GM12878 (cell line): ENCODE data around the gene CACHD1. TPM values are rescaled to one million over a fixed set of nuclear protein-coding genes. Genes with fewer than 3 reads are reported as not detected.

Experiments used
- ATAC-seq: fragments of 200-7000 bp; cut with Tn5 transposase; 3 replicates; pipeline ENCODE4 v1.9.1; 2020; ENCODE audit warnings: mild to moderate bottlenecking, moderate library complexity
- BruUV-seq: library from RNA; stranded (reverse); fragments of 400-500 nt; replicated peaks from 2 replicates; lab custom pipeline; 2021; lab: Mats Ljungman, UMichigan
- CTCF ChIA-PET: fragments of 300-600 bp; sonication (Branson Sonifier 250); formaldehyde crosslinking; extraction: SDS; loops from one replicate; lab custom pipeline; 2021; ENCODE audit warnings: inconsistent platforms; lab: Yijun Ruan, JAX
- POLR2A ChIA-PET: fragments of 350-600 bp; formaldehyde crosslinking; extraction: SDS; loops from one replicate; lab custom pipeline; 2021; ENCODE audit warnings: inconsistent platforms; lab: Charles Lee
- RAD21 ChIA-PET: fragments of 300-600 bp; sonication (Branson Sonifier 250); formaldehyde crosslinking; loops from one replicate; lab custom pipeline; 2023; ENCODE audit warnings: antibody characterized with exemption; ENCODE audit not compliant: unreplicated experiment; lab: Charles Lee
- SMC1A ChIA-PET: fragments of 300-600 bp; sonication (Branson Sonifier 250); formaldehyde crosslinking; loops from one replicate; lab custom pipeline; 2023; ENCODE audit not compliant: unreplicated experiment, uncharacterized antibody; lab: Charles Lee
- DNase-seq: peaks from one replicate; pipeline ENCODE4 v3.0.0-alpha.2; 2011; ENCODE audit warnings: low read depth, low spot score
- FAIRE-seq: peaks from 3 replicates; lab custom pipeline; 2011; peaks lifted over from hg19 to GRCh38; lab: Jason Lieb, UNC
- H2AFZ ChIP-seq: 2 replicates; pipeline ENCODE4 v1.6.0; 2011; ENCODE audit warnings: low read depth, low read length, control low read depth; ENCODE audit not compliant: control insufficient read depth
- H3K27ac ChIP-seq: 2 replicates; pipeline ENCODE4 v1.5.1; 2011; ENCODE audit warnings: control low read depth; ENCODE audit not compliant: control insufficient read depth, insufficient read depth
- H3K27me3 ChIP-seq, 2 experiments: replicated peaks in 1 of 2; 2 replicates each; pipeline versions ENCODE4 v1.6.0 to v1.6.1; 2011; ENCODE audit warnings: low read length in 1 of 2; ENCODE audit not compliant: control insufficient read depth in 2 of 2, insufficient read depth in 2 of 2
- H3K36me3 ChIP-seq, 2 experiments: 2 replicates each; pipeline ENCODE4 v1.5.1; 2011; ENCODE audit warnings: low read length in 1 of 2; ENCODE audit not compliant: control insufficient read depth in 2 of 2, insufficient read depth in 2 of 2
- H3K4me1 ChIP-seq: 2 replicates; pipeline ENCODE4 v1.6.1; 2011; ENCODE audit warnings: mild to moderate bottlenecking, low read length, moderate library complexity, mixed read lengths; ENCODE audit not compliant: control insufficient read depth, insufficient read depth
- H3K4me2 ChIP-seq: 2 replicates; pipeline ENCODE4 v1.6.0; 2011; ENCODE audit warnings: control low read depth; ENCODE audit not compliant: control insufficient read depth, insufficient read depth
- H3K4me3 ChIP-seq: fragments of 200-600 bp; sonication (generic); 2 replicates; pipeline ENCODE4 v1.5.1; 2016
- H3K79me2 ChIP-seq: 2 replicates; pipeline ENCODE4 v1.6.0; 2011; ENCODE audit warnings: low read length; ENCODE audit not compliant: control insufficient read depth, insufficient read depth
- H3K9ac ChIP-seq: 2 replicates; pipeline ENCODE4 v1.8.0; 2011; ENCODE audit warnings: low read length, control low read depth, mixed read lengths; ENCODE audit not compliant: control insufficient read depth, insufficient read depth
- H3K9me3 ChIP-seq: replicated peaks from 3 replicates; pipeline ENCODE4 v1.5.1; 2011; ENCODE audit warnings: mild to moderate bottlenecking, low read length; ENCODE audit not compliant: control insufficient read depth, insufficient read depth
- H4K20me1 ChIP-seq: 2 replicates; pipeline ENCODE4 v1.6.0; 2011; ENCODE audit not compliant: control insufficient read depth, insufficient read depth
- BACH1 ChIP-seq: fragments of 450-650 bp; IDR thresholded peaks from 2 replicates; pipeline ENCODE4 v1.6.1; 2017; ENCODE audit warnings: mild to moderate bottlenecking, borderline replicate concordance
- JUNB ChIP-seq: IDR thresholded peaks from 2 replicates; pipeline ENCODE4 v1.6.1; 2016; ENCODE audit warnings: antibody characterized with exemption, mild to moderate bottlenecking
- PAX8 ChIP-seq: fragments of 450-650 bp; IDR thresholded peaks from 2 replicates; pipeline ENCODE4 v1.6.1; 2017; ENCODE audit warnings: mild to moderate bottlenecking, moderate library complexity
- SRF ChIP-seq, 2 experiments: IDR thresholded peaks; 2 replicates each; pipeline ENCODE4 v1.6.1; 2011; ENCODE audit warnings: low read depth in 2 of 2, low read length in 2 of 2, mild to moderate bottlenecking in 1 of 2, moderate library complexity in 1 of 2
- TBL1XR1 ChIP-seq: IDR thresholded peaks from 2 replicates; pipeline ENCODE4 v1.6.1; 2012; ENCODE audit warnings: low read depth, low read length, improper control_type of control experiment
- TCF7 ChIP-seq: IDR thresholded peaks from 2 replicates; pipeline ENCODE4 v1.6.1; 2014; ENCODE audit warnings: antibody characterized with exemption, borderline replicate concordance
- WGBS: methylation state at CpG from one replicate; pipeline ENCODE4 v1.1.6; 2016; ENCODE audit warnings: low lambda C conversion rate; ENCODE audit not compliant: insufficient replicate concordance, insufficient coverage; ENCODE audit errors: missing lambda C conversion rate; 5-methylcytosine and 5-hydroxymethylcytosine counted together
- in situ Hi-C: fragments of 300-500 bp; cut with MboI; formaldehyde crosslinking; loops from 9 replicates; pipeline ENCODE4 v1.14.3; 2018; ENCODE audit warnings: mixed read lengths
- intact Hi-C: fragments of 100-400 bp; cut with micrococcal nuclease; formaldehyde crosslinking; loops from one replicate; pipeline ENCODE4 v1.14.2; 2022; ENCODE audit not compliant: unreplicated experiment
- polyA plus RNA-seq, 11 experiments: library from polyadenylated mRNA; depleted of rRNA in 4 of 11; unstranded in 6 of 11; stranded (reverse) in 5 of 11; fragments of >200 nt; fragmentation: Nextera tagmentation in 4 of 11; fragmentation: Illumina TruSeq in 1 of 11; extraction: Ambion mirVana in 4 of 11; extraction: Trizol in 1 of 11; gene quantifications; 1 replicate in 1 of 11; 2 replicates in 10 of 11; pipeline versions ENCODE4 v1.2.1 to v1.2.3, GENCODE V29; 2011 to 2016; ENCODE audit warnings: inconsistent platforms in 2 of 11, missing spikeins in 2 of 11, low read depth in 1 of 11
- total RNA-seq, 4 experiments: library from RNA; depleted of rRNA in 3 of 4; stranded (reverse); fragments of >200 nt in 3 of 4; fragmentation: Illumina TruSeq in 1 of 4; extraction: Trizol in 1 of 4; gene quantifications; 2 replicates each; pipeline versions ENCODE4 v1.2.1 to v1.2.3, GENCODE V29; 2013 to 2021
- TF ChIP-seq, protein P1 (sequence below): fragments of 450-650 bp; formaldehyde crosslinking; IDR thresholded peaks from 2 replicates; pipeline ENCODE4 v1.5.0; 2022; ENCODE audit warnings: mild to moderate bottlenecking, missing genetic modification characterization
- TF ChIP-seq, protein P2 (sequence below): IDR thresholded peaks from 2 replicates; pipeline ENCODE4 v1.6.1; 2012; ENCODE audit warnings: low read length, inconsistent platforms
- TF ChIP-seq, protein P3 (sequence below): fragments of 450-650 bp; IDR thresholded peaks from 2 replicates; pipeline ENCODE4 v1.6.1; 2018; ENCODE audit warnings: borderline replicate concordance, mild to moderate bottlenecking; ENCODE audit not compliant: partially characterized antibody
- TF ChIP-seq, protein P4 (sequence below): fragments of 450-650 bp; IDR thresholded peaks from 2 replicates; pipeline ENCODE4 v1.6.1; 2018; ENCODE audit warnings: mild to moderate bottlenecking, low read depth, moderate library complexity; ENCODE audit not compliant: partially characterized antibody

CACHD1 gene
- total and polyA plus RNA-seq, 10 of the 15 experiments (the other 5 are each of a cell fraction or from before 2014, with no cell fraction given) = 0.03 TPM; not detected in 9

DNA sequence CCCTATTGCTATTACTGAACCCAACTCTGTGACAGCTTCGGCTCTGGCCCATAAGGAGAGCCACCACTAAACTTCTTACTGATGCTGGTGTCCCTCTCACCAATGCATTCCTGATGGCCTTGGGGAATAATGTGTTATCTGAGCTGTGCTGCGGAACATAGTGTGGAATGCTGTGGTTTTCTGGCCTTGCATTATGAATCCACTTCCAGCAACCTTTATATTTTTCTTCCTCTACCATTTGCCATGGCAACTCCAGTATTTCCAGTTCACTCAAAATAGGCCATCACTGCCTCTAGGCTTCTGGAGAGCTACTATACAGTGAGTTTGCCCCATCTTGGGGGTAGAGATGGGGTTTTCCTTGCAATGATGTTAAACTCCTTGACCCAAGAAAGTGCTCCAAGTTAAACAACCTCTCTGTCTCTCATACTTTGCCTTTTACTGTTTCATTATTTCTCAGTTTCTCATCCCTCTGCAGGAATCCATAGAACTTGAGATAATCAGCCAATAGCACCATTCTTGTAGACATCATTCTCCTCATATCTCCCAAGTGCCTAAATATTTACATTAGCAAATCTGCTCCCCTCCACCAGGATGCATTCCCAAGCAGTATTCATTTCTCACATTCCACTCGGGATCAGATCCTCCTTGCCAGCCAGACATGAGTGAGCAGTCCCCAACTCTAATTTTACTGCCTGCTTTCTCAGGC lies 263.8 kb downstream of the CACHD1 start:
- H2AFZ ChIP-seq = no peak overlapping the region
- ChIA-PET CTCF (no interaction called here), RAD21 (no interaction called here), POLR2A (no interaction called here), SMC1A (no interaction called here)
- H4K20me1 ChIP-seq = no peaks in the 10 kb centered on the region
- no peak for FAIRE-seq
- H3K4me2 ChIP-seq = no peak overlapping the region
- DNase-seq = no peak
- 21% methylated on average over 3 of the region's 3 CpGs for WGBS
- no TSS peak for BruUV-seq
- intact Hi-C loops = no loop called here
- no peak overlapping the region for H3K9ac ChIP-seq
- H3K9me3 ChIP-seq = no peaks in the 10 kb centered on the region
- no peaks in the 10 kb centered on the region; a peak in 3 of 4 replicates for H3K27me3 ChIP-seq
- no peaks in the 10 kb centered on the region for H3K79me2 ChIP-seq
- H3K4me3 ChIP-seq = no peak overlapping the region
- no peaks in the 10 kb centered on the region for H3K4me1 ChIP-seq
- ATAC-seq = no peak
- in situ Hi-C loops = no loop called here
- H3K27ac ChIP-seq = no peak overlapping the region
- H3K36me3 ChIP-seq = no peaks in the 10 kb centered on the region
- TF ChIP-seq, protein P1, sequence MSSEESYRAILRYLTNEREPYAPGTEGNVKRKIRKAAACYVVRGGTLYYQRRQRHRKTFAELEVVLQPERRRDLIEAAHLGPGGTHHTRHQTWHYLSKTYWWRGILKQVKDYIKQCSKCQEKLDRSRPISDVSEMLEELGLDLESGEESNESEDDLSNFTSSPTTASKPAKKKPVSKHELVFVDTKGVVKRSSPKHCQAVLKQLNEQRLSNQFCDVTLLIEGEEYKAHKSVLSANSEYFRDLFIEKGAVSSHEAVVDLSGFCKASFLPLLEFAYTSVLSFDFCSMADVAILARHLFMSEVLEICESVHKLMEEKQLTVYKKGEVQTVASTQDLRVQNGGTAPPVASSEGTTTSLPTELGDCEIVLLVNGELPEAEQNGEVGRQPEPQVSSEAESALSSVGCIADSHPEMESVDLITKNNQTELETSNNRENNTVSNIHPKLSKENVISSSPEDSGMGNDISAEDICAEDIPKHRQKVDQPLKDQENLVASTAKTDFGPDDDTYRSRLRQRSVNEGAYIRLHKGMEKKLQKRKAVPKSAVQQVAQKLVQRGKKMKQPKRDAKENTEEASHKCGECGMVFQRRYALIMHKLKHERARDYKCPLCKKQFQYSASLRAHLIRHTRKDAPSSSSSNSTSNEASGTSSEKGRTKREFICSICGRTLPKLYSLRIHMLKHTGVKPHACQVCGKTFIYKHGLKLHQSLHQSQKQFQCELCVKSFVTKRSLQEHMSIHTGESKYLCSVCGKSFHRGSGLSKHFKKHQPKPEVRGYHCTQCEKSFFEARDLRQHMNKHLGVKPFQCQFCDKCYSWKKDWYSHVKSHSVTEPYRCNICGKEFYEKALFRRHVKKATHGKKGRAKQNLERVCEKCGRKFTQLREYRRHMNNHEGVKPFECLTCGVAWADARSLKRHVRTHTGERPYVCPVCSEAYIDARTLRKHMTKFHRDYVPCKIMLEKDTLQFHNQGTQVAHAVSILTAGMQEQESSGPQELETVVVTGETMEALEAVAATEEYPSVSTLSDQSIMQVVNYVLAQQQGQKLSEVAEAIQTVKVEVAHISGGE (CRISPR knock-in tag) = no peak
- TF ChIP-seq, protein P2, sequence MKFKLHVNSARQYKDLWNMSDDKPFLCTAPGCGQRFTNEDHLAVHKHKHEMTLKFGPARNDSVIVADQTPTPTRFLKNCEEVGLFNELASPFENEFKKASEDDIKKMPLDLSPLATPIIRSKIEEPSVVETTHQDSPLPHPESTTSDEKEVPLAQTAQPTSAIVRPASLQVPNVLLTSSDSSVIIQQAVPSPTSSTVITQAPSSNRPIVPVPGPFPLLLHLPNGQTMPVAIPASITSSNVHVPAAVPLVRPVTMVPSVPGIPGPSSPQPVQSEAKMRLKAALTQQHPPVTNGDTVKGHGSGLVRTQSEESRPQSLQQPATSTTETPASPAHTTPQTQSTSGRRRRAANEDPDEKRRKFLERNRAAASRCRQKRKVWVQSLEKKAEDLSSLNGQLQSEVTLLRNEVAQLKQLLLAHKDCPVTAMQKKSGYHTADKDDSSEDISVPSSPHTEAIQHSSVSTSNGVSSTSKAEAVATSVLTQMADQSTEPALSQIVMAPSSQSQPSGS = no peak
- TF ChIP-seq JUNB = no peak
- TF ChIP-seq PAX8 = no peak
- TF ChIP-seq, protein P3, sequence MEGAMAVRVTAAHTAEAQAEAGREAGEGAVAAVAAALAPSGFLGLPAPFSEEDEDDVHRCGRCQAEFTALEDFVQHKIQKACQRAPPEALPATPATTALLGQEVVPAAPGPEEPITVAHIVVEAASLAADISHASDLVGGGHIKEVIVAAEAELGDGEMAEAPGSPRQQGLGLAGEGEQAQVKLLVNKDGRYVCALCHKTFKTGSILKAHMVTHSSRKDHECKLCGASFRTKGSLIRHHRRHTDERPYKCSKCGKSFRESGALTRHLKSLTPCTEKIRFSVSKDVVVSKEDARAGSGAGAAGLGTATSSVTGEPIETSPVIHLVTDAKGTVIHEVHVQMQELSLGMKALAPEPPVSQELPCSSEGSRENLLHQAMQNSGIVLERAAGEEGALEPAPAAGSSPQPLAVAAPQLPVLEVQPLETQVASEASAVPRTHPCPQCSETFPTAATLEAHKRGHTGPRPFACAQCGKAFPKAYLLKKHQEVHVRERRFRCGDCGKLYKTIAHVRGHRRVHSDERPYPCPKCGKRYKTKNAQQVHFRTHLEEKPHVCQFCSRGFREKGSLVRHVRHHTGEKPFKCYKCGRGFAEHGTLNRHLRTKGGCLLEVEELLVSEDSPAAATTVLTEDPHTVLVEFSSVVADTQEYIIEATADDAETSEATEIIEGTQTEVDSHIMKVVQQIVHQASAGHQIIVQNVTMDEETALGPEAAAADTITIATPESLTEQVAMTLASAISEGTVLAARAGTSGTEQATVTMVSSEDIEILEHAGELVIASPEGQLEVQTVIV = no peak
- no peak for TF ChIP-seq TBL1XR1
- TF ChIP-seq, protein P4, sequence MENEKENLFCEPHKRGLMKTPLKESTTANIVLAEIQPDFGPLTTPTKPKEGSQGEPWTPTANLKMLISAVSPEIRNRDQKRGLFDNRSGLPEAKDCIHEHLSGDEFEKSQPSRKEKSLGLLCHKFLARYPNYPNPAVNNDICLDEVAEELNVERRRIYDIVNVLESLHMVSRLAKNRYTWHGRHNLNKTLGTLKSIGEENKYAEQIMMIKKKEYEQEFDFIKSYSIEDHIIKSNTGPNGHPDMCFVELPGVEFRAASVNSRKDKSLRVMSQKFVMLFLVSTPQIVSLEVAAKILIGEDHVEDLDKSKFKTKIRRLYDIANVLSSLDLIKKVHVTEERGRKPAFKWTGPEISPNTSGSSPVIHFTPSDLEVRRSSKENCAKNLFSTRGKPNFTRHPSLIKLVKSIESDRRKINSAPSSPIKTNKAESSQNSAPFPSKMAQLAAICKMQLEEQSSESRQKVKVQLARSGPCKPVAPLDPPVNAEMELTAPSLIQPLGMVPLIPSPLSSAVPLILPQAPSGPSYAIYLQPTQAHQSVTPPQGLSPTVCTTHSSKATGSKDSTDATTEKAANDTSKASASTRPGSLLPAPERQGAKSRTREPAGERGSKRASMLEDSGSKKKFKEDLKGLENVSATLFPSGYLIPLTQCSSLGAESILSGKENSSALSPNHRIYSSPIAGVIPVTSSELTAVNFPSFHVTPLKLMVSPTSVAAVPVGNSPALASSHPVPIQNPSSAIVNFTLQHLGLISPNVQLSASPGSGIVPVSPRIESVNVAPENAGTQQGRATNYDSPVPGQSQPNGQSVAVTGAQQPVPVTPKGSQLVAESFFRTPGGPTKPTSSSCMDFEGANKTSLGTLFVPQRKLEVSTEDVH = no peak
- TF ChIP-seq TCF7 = no peak
- TF ChIP-seq BACH1 = no peak
- TF ChIP-seq SRF (IDR thresholded peaks at IDR 0.05; ENCODE audit: low read depth in 2 of 2, low read length in 2 of 2) = no peak
